Thoracic aorta (tissue), 2 donors: ENCODE measurements around the gene HINT3. TPM values are rescaled to one million over a fixed set of nuclear protein-coding genes. Genes with fewer than 3 reads are reported as not detected.

Source experiments
- ATAC-seq: fragments of 150-250 bp; one replicate; pipeline ENCODE4 v1.8.0; 2017; ENCODE audit warnings: low read depth; ENCODE audit not compliant: insufficient number of reproducible peaks, low FRiP score
- DNase-seq: peaks from one replicate; pipeline ENCODE4 v3.0.0-alpha.2; 2020; ENCODE audit warnings: low spot score
- H3K27ac ChIP-seq, 2 donors: fragments of 200-600 bp; sonication (generic); 1 replicate in 1 of 2; 2 replicates in 1 of 2; pipeline ENCODE4 v1.5.1; 2016; ENCODE audit warnings: mild to moderate bottlenecking in 2 of 2, moderate library complexity in 2 of 2
- H3K27me3 ChIP-seq: fragments of 200-600 bp; sonication (generic); replicated peaks from 2 replicates; pipeline ENCODE4 v1.6.0; 2016; ENCODE audit warnings: mild to moderate bottlenecking; ENCODE audit not compliant: insufficient read depth
- H3K36me3 ChIP-seq: fragments of 200-600 bp; sonication (generic); one replicate; pipeline ENCODE4 v1.5.1; 2016
- H3K4me1 ChIP-seq, 2 donors: fragments of 200-600 bp; sonication (generic); 1 replicate in 1 of 2; 2 replicates in 1 of 2; pipeline versions ENCODE4 v1.5.1 to v1.6.0; 2016; ENCODE audit warnings: low read depth in 2 of 2, mild to moderate bottlenecking in 1 of 2; ENCODE audit not compliant: control insufficient read depth in 1 of 2
- H3K4me3 ChIP-seq: fragments of 200-600 bp; sonication (generic); 2 replicates; pipeline ENCODE4 v1.5.1; 2016; ENCODE audit warnings: mild to moderate bottlenecking
- H3K9me3 ChIP-seq: fragments of 200-600 bp; sonication (generic); 2 replicates; pipeline ENCODE4 v1.5.1; 2016
- CTCF ChIP-seq: fragments of 200-600 bp; sonication (generic); IDR thresholded peaks from one replicate; pipeline ENCODE4 v1.5.1; 2019; ENCODE audit warnings: antibody characterized with exemption
- total RNA-seq, 2 donors: library from RNA; depleted of rRNA; stranded (reverse); fragments of >200 nt; gene quantifications; one replicate each; pipeline versions ENCODE4 v1.1.0 to v1.2.3, GENCODE V29; 2016

Gene HINT3
- total RNA-seq, 2 donors from 2014 or later, result 18.4 to 23.1 TPM

GRCh38 chr6:125940247-125941041 is 16.1 kb upstream of the HINT3 start:
- no peak for TF ChIP-seq CTCF
- ATAC-seq, result no peak
- H3K4me3 ChIP-seq, result no peak overlapping the region

GRCh38 chr6:125942672-125943527 is 13.7 kb upstream of the HINT3 start:
- TF ChIP-seq CTCF, result no peak
- no peak for ATAC-seq
- H3K27ac ChIP-seq, result no peak overlapping the region

More at GRCh38 chr6:125940247-125941041, 16.1 kb upstream of the HINT3 start:
- Histone ChIP-seq H3K36me3 (no peaks in the 10 kb centered on the region), H3K4me1 (peaks cover 16 to 19% of the 10 kb centered on the region in 2 donors), H3K9me3 (no peaks in the 10 kb centered on the region), H3K27ac (no peak overlapping the region), H3K27me3 (no peaks in the 10 kb centered on the region)
- no peak for DNase-seq

GRCh38 chr6:125943528-125944433 is 12.8 kb upstream of the HINT3 start:
- ATAC-seq, result no peak
- peak overlapping the region; percentile 19 to 66 for H3K27ac ChIP-seq

More at GRCh38 chr6:125942672-125943527, 13.7 kb upstream of the HINT3 start:
- Histone ChIP-seq H3K36me3 (no peaks in the 10 kb centered on the region), H3K9me3 (no peaks in the 10 kb centered on the region), H3K4me3 (no peak overlapping the region), H3K4me1 (peaks cover 23 to 35% of the 10 kb centered on the region in 2 donors), H3K27me3 (no peaks in the 10 kb centered on the region)
- DNase-seq, result no peak

GRCh38 chr6:125944434-125944816 is 12.1 kb upstream of the HINT3 start:
- TF ChIP-seq CTCF, result no peak
- H3K9me3 ChIP-seq, result no peaks in the 10 kb centered on the region
- peak; percentile 62 for ATAC-seq
- H3K36me3 ChIP-seq, result no peaks in the 10 kb centered on the region
- H3K27ac ChIP-seq, result peak overlapping the region; percentile 19 to 66
- H3K4me1 ChIP-seq, result peaks cover 23 to 35% of the 10 kb centered on the region in 2 donors
- H3K4me3 ChIP-seq, result peak overlapping the region; percentile 17
- no peak for DNase-seq
- H3K27me3 ChIP-seq, result no peaks in the 10 kb centered on the region

More at GRCh38 chr6:125943528-125944433, 12.8 kb upstream of the HINT3 start:
- no peaks in the 10 kb centered on the region for H3K9me3 ChIP-seq
- H3K27me3 ChIP-seq, result no peaks in the 10 kb centered on the region
- H3K36me3 ChIP-seq, result no peaks in the 10 kb centered on the region
- H3K4me3 ChIP-seq, result peak overlapping the region; percentile 17
- no peak for TF ChIP-seq CTCF
- no peak for DNase-seq
- peaks cover 23 to 35% of the 10 kb centered on the region in 2 donors for H3K4me1 ChIP-seq
